Left lung (tissue), 10 donors: Measurements from ENCODE around the gene RNASE8. TPM values are rescaled to one million over a fixed set of nuclear protein-coding genes. Genes with fewer than 3 reads are reported as not detected.

ENCODE experiments used
- ATAC-seq: fragments of 200-7000 bp; cut with Tn5 transposase; one replicate; pipeline ENCODE4 v1.9.1; 2020; ENCODE audit warnings: moderate library complexity
- DNase-seq, 4 donors: peaks; one replicate each; pipeline ENCODE4 v3.0.0-alpha.2; 2013 to 2020
- H3K27ac ChIP-seq, 2 donors: fragments of 200-600 bp; sonication (generic) in 1 of 2; one replicate each; pipeline versions ENCODE4 v1.5.0 to v1.8.0; 2020 to 2021
- H3K27me3 ChIP-seq, 2 donors: fragments of 200-600 bp; sonication (generic) in 1 of 2; one replicate each; pipeline versions ENCODE4 v1.5.0 to v1.8.0; 2020 to 2021
- H3K36me3 ChIP-seq, 2 donors: fragments of 200-600 bp; sonication (generic) in 1 of 2; one replicate each; pipeline versions ENCODE4 v1.5.0 to v1.8.0; 2020 to 2021
- H3K4me1 ChIP-seq, 2 donors: fragments of 200-600 bp; one replicate each; pipeline ENCODE4 v1.8.0; 2021
- H3K4me3 ChIP-seq, 2 donors: fragments of 200-600 bp; sonication (generic) in 1 of 2; one replicate each; pipeline versions ENCODE4 v1.5.0 to v1.8.0; 2020 to 2021; ENCODE audit warnings: mild to moderate bottlenecking in 1 of 2
- H3K9me3 ChIP-seq, 2 donors: fragments of 200-600 bp; sonication (generic) in 1 of 2; one replicate each; pipeline versions ENCODE4 v1.5.0 to v1.8.0; 2020 to 2021
- CTCF ChIP-seq, 2 donors: fragments of 200-600 bp; sonication (generic) in 1 of 2; IDR thresholded peaks; one replicate each; pipeline versions ENCODE4 v1.5.0 to v1.8.0; 2021; ENCODE audit warnings: antibody characterized with exemption in 2 of 2
- intact Hi-C, 2 donors: fragments of 100-400 bp; cut with DNase I; formaldehyde crosslinking; loops; one replicate each; pipeline versions ENCODE4 v1.11.2 to v1.14.2; 2022
- polyA plus RNA-seq, 6 donors: library from polyadenylated mRNA; unstranded; fragments of 120-200 nt; gene quantifications; one replicate each; pipeline ENCODE4 v1.2.1, GENCODE V29; 2013; ENCODE audit not compliant: insufficient read length in 6 of 6
- total RNA-seq, 2 donors: library from RNA; stranded (reverse); fragmentation: NEBNext Ultra II Directional; extraction: Animal tissue kit (Norgen Biotek cat#: 25700); gene quantifications; one replicate each; pipeline ENCODE4 v1.2.1, GENCODE V29; 2021
- donor health status: DM: no; HTN: yes; CAD: no.
- donor health status: DM: no; HTN: no; CAD: no.

The RNASE8 gene
- total and polyA plus RNA-seq, 8 donors, result 0.21 to 0.31 TPM; not detected in 6

- no peak for TF ChIP-seq CTCF (IDR thresholded peaks at IDR 0.05)
- Histone ChIP-seq H3K27me3 (no peaks in the 10 kb centered on the region), H3K36me3 (peaks cover 0 to 77% of the 10 kb centered on the region in 2 donors), H3K9me3 (no peaks in the 10 kb centered on the region), H3K27ac (peak overlapping the region in 1 of 2 donors; percentile 86), H3K4me3 (no peak overlapping the region), H3K4me1 (peaks cover 8 to 51% of the 10 kb centered on the region in 2 donors)
- DNase-seq, result no peak
- intact Hi-C loops, result no loop called here
- ATAC-seq, result no peak
Observed at GRCh38 chr14:21084396-21084795, 26.8 kb downstream of the RNASE8 start.

GRCh38 chr14:21084998-21085853 lies 27.6 kb downstream of the RNASE8 start:
- Histone ChIP-seq H3K4me1 (peaks cover 8 to 51% of the 10 kb centered on the region in 2 donors), H3K4me3 (no peak overlapping the region), H3K27me3 (no peaks in the 10 kb centered on the region), H3K9me3 (no peaks in the 10 kb centered on the region), H3K36me3 (peaks cover 0 to 79% of the 10 kb centered on the region in 2 donors), H3K27ac (peak overlapping the region in 1 of 2 donors; percentile 86)
- DNase-seq (peak in 1 of 4 donors; percentile 81), ATAC-seq (peak; percentile 60)
- intact Hi-C loops, result no loop called here
- no peak for TF ChIP-seq CTCF (IDR thresholded peaks at IDR 0.05)

GRCh38 chr14:21086908-21087293 lies 29.3 kb downstream of the RNASE8 start:
- no peak for DNase-seq
- Histone ChIP-seq H3K36me3 (peaks cover 0 to 79% of the 10 kb centered on the region in 2 donors), H3K9me3 (no peaks in the 10 kb centered on the region), H3K4me3 (no peak overlapping the region), H3K4me1 (peaks cover 8 to 51% of the 10 kb centered on the region in 2 donors), H3K27me3 (no peaks in the 10 kb centered on the region), H3K27ac (peak overlapping the region in 1 of 2 donors; percentile 86)
- no peak for ATAC-seq
- intact Hi-C loops, result no loop called here
- TF ChIP-seq CTCF (IDR thresholded peaks at IDR 0.05), result no peak

GRCh38 chr14:21087294-21088091 lies 29.9 kb downstream of the RNASE8 start:
- intact Hi-C loops, result no loop called here
- TF ChIP-seq CTCF (IDR thresholded peaks at IDR 0.05), result no peak
- H3K27me3 ChIP-seq, result no peaks in the 10 kb centered on the region
- H3K4me1 ChIP-seq, result peaks cover 8 to 54% of the 10 kb centered on the region in 2 donors
- H3K9me3 ChIP-seq, result no peaks in the 10 kb centered on the region
- ATAC-seq (peak; percentile 22), DNase-seq (peak in 2 of 4 donors; percentile 52 to 82)
- peaks cover 0 to 78% of the 10 kb centered on the region in 2 donors for H3K36me3 ChIP-seq
- no peak overlapping the region for H3K4me3 ChIP-seq
- peak overlapping the region in 1 of 2 donors; percentile 86 for H3K27ac ChIP-seq

- no peaks in the 10 kb centered on the region for H3K27me3 ChIP-seq
- peaks cover 8 to 59% of the 10 kb centered on the region in 2 donors for H3K4me1 ChIP-seq
- H3K9me3 ChIP-seq, result no peaks in the 10 kb centered on the region
- intact Hi-C loops, result no loop called here
- no peak for TF ChIP-seq CTCF (IDR thresholded peaks at IDR 0.05)
- H3K27ac ChIP-seq, result peak overlapping the region in 1 of 2 donors; percentile 86
- no peak for DNase-seq
- H3K4me3 ChIP-seq, result no peak overlapping the region
- H3K36me3 ChIP-seq, result peaks cover 0 to 73% of the 10 kb centered on the region in 2 donors
- no peak for ATAC-seq
Observed at GRCh38 chr14:21088687-21089086, 31.1 kb downstream of the RNASE8 start.
